Esophagus squamous epithelium (tissue), 4 donors: Measurements from ENCODE around the gene ATXN7L3.

ENCODE experiments used
- POLR2A ChIP-seq, 4 donors: fragments of 450-650 bp; IDR thresholded peaks; one replicate each; pipeline ENCODE4 v1.6.1; 2017; ENCODE audit warnings: antibody characterized with exemption in 4 of 4, mild to moderate bottlenecking in 4 of 4, moderate library complexity in 3 of 4
- TF ChIP-seq, protein P1 (sequence below), 6 experiments: fragments of 450-650 bp in 4 of 6; fragments of 200-600 bp in 2 of 6; sonication (generic) in 2 of 6; IDR thresholded peaks; one replicate each; pipeline ENCODE4 v1.5.1; 2016 to 2019; ENCODE audit warnings: antibody characterized with exemption in 6 of 6, mild to moderate bottlenecking in 4 of 6, moderate library complexity in 4 of 6

DNA sequence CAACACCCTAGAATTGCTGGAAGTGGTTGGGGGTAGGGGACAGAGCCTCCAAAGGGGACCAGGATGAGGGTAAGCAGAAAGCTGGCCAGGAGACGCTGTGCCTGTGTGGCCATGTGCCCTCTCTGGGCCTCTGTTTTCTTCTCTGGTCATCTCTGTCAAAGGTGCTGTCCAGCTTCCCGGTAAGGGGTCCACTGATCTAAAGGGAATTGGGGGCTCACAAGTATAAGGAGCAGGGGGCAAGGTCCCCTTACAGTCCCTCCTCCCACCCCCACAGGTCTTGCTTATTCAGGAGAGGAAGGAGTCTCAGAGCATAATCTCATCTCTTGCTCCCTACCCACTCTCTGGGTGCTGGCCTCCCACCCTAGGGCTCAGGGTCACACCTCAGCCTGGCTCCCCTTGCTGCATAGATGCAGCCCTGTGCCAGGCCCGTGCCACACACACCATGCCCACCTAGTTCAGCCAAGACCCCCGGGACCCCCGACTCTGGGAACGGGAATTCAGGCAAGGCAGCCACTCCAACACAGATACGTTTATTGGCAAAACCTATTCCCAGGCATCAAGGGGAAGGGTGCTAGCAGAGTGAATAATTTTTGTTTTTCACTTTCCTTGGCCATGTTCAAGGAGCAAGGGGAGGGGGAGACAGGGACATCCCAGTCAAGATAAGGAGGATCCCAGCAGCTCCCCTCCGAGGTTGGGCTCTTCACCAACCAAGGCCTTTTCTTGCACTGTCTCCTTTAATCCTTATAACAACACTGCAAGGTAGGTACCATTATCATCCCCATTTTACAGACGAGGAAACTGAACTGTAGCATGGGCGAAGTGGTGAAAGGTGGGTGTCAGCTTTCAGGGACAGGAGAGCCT, 48.4 kb upstream of the ATXN7L3 start:
- TF ChIP-seq, protein P1, sequence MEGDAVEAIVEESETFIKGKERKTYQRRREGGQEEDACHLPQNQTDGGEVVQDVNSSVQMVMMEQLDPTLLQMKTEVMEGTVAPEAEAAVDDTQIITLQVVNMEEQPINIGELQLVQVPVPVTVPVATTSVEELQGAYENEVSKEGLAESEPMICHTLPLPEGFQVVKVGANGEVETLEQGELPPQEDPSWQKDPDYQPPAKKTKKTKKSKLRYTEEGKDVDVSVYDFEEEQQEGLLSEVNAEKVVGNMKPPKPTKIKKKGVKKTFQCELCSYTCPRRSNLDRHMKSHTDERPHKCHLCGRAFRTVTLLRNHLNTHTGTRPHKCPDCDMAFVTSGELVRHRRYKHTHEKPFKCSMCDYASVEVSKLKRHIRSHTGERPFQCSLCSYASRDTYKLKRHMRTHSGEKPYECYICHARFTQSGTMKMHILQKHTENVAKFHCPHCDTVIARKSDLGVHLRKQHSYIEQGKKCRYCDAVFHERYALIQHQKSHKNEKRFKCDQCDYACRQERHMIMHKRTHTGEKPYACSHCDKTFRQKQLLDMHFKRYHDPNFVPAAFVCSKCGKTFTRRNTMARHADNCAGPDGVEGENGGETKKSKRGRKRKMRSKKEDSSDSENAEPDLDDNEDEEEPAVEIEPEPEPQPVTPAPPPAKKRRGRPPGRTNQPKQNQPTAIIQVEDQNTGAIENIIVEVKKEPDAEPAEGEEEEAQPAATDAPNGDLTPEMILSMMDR (IDR thresholded peaks at IDR 0.05), result no peak
- no peak for TF ChIP-seq POLR2A (IDR thresholded peaks at IDR 0.05)
